Gastrocnemius medialis (tissue), 4 donors: ENCODE results near the gene RBM47.

Source experiments
- CTCF ChIP-seq, 5 experiments: fragments of 450-650 bp in 3 of 5; fragments of 200-600 bp in 2 of 5; sonication (generic) in 2 of 5; IDR thresholded peaks in 4 of 5; conservative IDR thresholded peaks in 1 of 5; 1 replicate in 4 of 5; 2 replicates in 1 of 5; pipeline ENCODE4 v1.5.1; 2016 to 2019; ENCODE audit warnings: antibody characterized with exemption in 5 of 5, mild to moderate bottlenecking in 3 of 5, moderate library complexity in 3 of 5
- POLR2A ChIP-seq, 2 donors: fragments of 450-650 bp; IDR thresholded peaks; one replicate each; pipeline ENCODE4 v1.6.1; 2017; ENCODE audit warnings: antibody characterized with exemption in 2 of 2, mild to moderate bottlenecking in 2 of 2, moderate library complexity in 2 of 2

DNA sequence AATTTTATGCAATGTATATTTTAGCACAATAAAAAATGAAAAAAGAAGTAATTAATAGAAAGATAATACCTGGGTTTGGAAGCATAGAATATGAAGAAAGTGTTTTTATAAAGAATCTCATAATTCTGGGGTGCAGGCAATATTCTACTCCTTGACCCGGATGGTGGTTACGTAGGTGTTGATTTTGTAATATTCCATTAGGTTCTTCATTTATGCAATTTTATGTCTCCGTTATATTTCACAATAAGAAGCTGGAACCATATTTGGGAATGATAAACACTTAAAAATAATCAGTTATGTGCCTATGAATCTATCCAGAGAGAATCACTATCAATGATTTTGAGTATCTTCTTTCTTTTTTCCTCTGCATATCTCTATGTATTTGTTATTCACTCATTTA is 256.0 kb downstream of the RBM47 start:
- TF ChIP-seq CTCF (IDR thresholded peaks at IDR 0.05 in 4 of 5, conservative IDR thresholded peaks at IDR 0.05 in 1 of 5) (no peak), POLR2A (IDR thresholded peaks at IDR 0.05) (no peak)
